MM.1S (cell line): ENCODE results near the gene KLRF2.

ENCODE experiments used
- DNase-seq: peaks from one replicate; pipeline ENCODE4 v3.0.0-alpha.2; 2015
- H2AFZ ChIP-seq: fragments of 300-600 bp; sonication (generic); 2 replicates; pipeline ENCODE4 v1.6.0; 2016; ENCODE audit warnings: antibody characterized with exemption, low read length
- H3F3A ChIP-seq: fragments of 300-600 bp; sonication (generic); 2 replicates; pipeline ENCODE4 v1.6.1; 2016; ENCODE audit warnings: mild to moderate bottlenecking, antibody characterized with exemption, low read length, moderate library complexity, mixed read lengths; ENCODE audit not compliant: insufficient read depth
- H3K27ac ChIP-seq: fragments of 300-600 bp; sonication (generic); 2 replicates; pipeline ENCODE4 v1.5.1; 2016; ENCODE audit warnings: mild to moderate bottlenecking, low read length
- H3K27me3 ChIP-seq: fragments of 300-600 bp; sonication (generic); replicated peaks from 2 replicates; pipeline ENCODE4 v1.6.0; 2016; ENCODE audit warnings: low read length; ENCODE audit not compliant: insufficient read depth
- H3K36me3 ChIP-seq: fragments of 300-600 bp; sonication (generic); replicated peaks from 2 replicates; pipeline ENCODE4 v1.6.1; 2016; ENCODE audit warnings: mild to moderate bottlenecking, low read length, mixed read lengths; ENCODE audit not compliant: insufficient read depth
- H3K4me1 ChIP-seq: fragments of 300-600 bp; sonication (generic); 2 replicates; pipeline ENCODE4 v1.6.1; 2016; ENCODE audit warnings: low read length, mixed read lengths
- H3K4me2 ChIP-seq: fragments of 300-600 bp; sonication (generic); 2 replicates; pipeline ENCODE4 v1.6.0; 2016; ENCODE audit warnings: low read depth, low read length
- H3K4me3 ChIP-seq: fragments of 300-600 bp; sonication (generic); 2 replicates; pipeline ENCODE4 v1.5.1; 2016; ENCODE audit warnings: low read length, mixed read lengths
- H3K79me2 ChIP-seq: fragments of 300-600 bp; sonication (generic); 2 replicates; pipeline ENCODE4 v1.6.1; 2016; ENCODE audit warnings: mixed run types, low read length, mixed read lengths
- H3K9ac ChIP-seq: fragments of 300-600 bp; sonication (generic); 2 replicates; pipeline ENCODE4 v1.6.1; 2016; ENCODE audit warnings: low read length, mixed read lengths
- H3K9me2 ChIP-seq: fragments of 300-600 bp; sonication (generic); replicated peaks from 2 replicates; pipeline ENCODE4 v1.6.1; 2016; ENCODE audit warnings: mild to moderate bottlenecking, low read length, mixed read lengths; ENCODE audit not compliant: insufficient read depth
- H3K9me3 ChIP-seq: fragments of 300-600 bp; sonication (generic); replicated peaks from 2 replicates; pipeline ENCODE4 v1.6.1; 2016; ENCODE audit warnings: mild to moderate bottlenecking, low read length, mixed read lengths; ENCODE audit not compliant: insufficient read depth
- H4K20me1 ChIP-seq: fragments of 300-600 bp; sonication (generic); 2 replicates; pipeline ENCODE4 v1.6.1; 2016; ENCODE audit warnings: mild to moderate bottlenecking, low read length, moderate library complexity, mixed read lengths; ENCODE audit not compliant: insufficient read depth
- EZH2 ChIP-seq: fragments of 300-600 bp; sonication (generic); optimal IDR thresholded peaks from 2 replicates; pipeline ENCODE3; 2017; ENCODE audit warnings: low read depth, mild to moderate bottlenecking, antibody characterized with exemption, low read length, mixed read lengths
- EZH2phosphoT487 ChIP-seq: fragments of 300-600 bp; sonication (generic); IDR thresholded peaks from 2 replicates; pipeline ENCODE4 v1.6.1; 2018; ENCODE audit warnings: antibody characterized with exemption, low read length
- TF ChIP-seq, protein P1 (sequence below): fragments of 300-600 bp; sonication (generic); IDR thresholded peaks from 2 replicates; pipeline ENCODE4 v1.5.1; 2016; ENCODE audit warnings: antibody characterized with exemption, low read length, mixed read lengths

The KLRF2 gene

DNA sequence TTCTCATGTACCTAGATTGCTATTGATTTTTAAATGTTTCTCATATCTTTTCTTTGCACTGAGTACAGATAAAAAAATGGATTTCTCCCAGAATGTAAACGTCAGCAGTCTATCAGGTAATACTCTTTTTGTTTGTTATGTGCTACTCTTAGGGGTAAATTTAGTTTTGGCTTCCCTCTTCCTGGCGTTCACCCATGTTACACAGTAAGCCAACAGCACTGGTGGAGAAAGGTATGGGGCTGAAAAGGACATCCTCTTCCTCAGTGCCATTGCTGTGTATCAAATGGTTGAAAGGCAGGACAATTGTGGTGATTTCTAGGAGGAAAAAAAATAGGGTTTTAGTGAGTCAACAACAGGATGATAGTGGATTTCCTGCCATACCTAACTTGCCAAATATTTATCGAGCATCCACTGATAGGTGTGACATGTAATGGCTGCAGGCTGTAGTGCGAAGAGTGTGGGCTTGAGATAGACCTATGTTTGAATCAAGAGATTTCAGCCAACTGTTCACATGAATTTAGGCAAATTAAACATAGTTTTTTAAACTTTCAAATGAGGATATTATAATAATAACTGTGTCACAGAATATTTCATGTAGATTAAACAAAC is 7.5 kb downstream of the KLRF2 start:
- no peaks in the 10 kb centered on the region for H3K27me3 ChIP-seq
- no peaks in the 10 kb centered on the region for H3K79me2 ChIP-seq
- no peaks in the 10 kb centered on the region for H3K9me3 ChIP-seq
- no peak overlapping the region for H3K9ac ChIP-seq
- no peaks in the 10 kb centered on the region for H3F3A ChIP-seq
- TF ChIP-seq EZH2phosphoT487: no peak
- TF ChIP-seq, protein P1, sequence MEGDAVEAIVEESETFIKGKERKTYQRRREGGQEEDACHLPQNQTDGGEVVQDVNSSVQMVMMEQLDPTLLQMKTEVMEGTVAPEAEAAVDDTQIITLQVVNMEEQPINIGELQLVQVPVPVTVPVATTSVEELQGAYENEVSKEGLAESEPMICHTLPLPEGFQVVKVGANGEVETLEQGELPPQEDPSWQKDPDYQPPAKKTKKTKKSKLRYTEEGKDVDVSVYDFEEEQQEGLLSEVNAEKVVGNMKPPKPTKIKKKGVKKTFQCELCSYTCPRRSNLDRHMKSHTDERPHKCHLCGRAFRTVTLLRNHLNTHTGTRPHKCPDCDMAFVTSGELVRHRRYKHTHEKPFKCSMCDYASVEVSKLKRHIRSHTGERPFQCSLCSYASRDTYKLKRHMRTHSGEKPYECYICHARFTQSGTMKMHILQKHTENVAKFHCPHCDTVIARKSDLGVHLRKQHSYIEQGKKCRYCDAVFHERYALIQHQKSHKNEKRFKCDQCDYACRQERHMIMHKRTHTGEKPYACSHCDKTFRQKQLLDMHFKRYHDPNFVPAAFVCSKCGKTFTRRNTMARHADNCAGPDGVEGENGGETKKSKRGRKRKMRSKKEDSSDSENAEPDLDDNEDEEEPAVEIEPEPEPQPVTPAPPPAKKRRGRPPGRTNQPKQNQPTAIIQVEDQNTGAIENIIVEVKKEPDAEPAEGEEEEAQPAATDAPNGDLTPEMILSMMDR: no peak
- no peak for TF ChIP-seq EZH2
- no peak overlapping the region for H2AFZ ChIP-seq
- H3K36me3 ChIP-seq: no peaks in the 10 kb centered on the region
- H3K9me2 ChIP-seq: no peaks in the 10 kb centered on the region
- no peak overlapping the region for H3K4me3 ChIP-seq
- DNase-seq: no peak
- no peaks in the 10 kb centered on the region for H4K20me1 ChIP-seq
- H3K4me2 ChIP-seq: no peak overlapping the region
- no peaks in the 10 kb centered on the region for H3K4me1 ChIP-seq
- no peak overlapping the region for H3K27ac ChIP-seq

DNA sequence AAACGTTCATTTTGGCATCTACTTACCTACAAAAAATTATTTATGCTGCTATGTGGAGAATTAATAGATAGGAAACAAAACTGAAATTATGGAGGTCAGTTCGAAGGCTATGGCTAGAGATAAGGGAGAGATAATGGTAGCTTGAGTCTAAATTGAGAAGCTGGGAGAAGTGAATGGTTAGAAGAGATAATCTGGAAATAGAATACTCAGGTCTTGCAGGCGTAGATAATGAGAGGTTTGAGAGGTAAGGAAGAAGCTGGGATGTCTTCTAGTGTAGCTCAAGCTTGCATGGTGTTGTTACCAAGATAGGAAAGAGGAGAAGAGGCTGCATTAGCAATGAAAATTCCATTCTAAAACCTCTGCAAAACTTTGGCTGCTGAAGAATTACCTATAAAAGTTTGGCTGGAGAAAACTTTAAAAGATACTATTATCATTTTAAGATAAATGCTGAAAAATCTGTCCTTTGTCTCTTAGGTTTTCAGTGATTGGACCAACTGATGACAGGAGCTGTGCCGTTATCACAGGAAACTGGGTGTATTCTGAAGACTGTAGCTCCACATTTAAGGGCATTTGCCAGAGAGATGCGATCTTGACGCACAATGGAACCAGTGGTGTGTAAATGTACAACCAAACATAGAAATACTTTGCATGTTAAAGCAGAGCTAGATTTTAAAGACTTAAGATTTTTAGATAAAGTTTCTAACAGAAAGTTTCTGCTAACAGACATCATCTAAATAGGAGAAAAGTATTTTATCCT is 14.1 kb downstream of the KLRF2 start:
- no peaks in the 10 kb centered on the region for H3K27me3 ChIP-seq
- H3K9me2 ChIP-seq: no peaks in the 10 kb centered on the region
- DNase-seq: no peak
- no peak overlapping the region for H2AFZ ChIP-seq
- no peaks in the 10 kb centered on the region for H3K79me2 ChIP-seq
- no peak overlapping the region for H3K9ac ChIP-seq
- TF ChIP-seq EZH2phosphoT487 (no peak), EZH2 (no peak)
- TF ChIP-seq, protein P1: no peak
- H4K20me1 ChIP-seq: no peaks in the 10 kb centered on the region
- H3F3A ChIP-seq: no peaks in the 10 kb centered on the region
- no peak overlapping the region for H3K4me2 ChIP-seq
- H3K4me3 ChIP-seq: no peak overlapping the region
- no peaks in the 10 kb centered on the region for H3K36me3 ChIP-seq
- H3K4me1 ChIP-seq: no peaks in the 10 kb centered on the region
- no peak overlapping the region for H3K27ac ChIP-seq
- no peaks in the 10 kb centered on the region for H3K9me3 ChIP-seq

GRCh38 chr12:9897535-9897934 is 16.2 kb downstream of the KLRF2 start:
- H4K20me1 ChIP-seq: no peaks in the 10 kb centered on the region
- no peaks in the 10 kb centered on the region for H3K36me3 ChIP-seq
- no peak overlapping the region for H2AFZ ChIP-seq
- H3K9me2 ChIP-seq: no peaks in the 10 kb centered on the region
- H3K79me2 ChIP-seq: no peaks in the 10 kb centered on the region
- H3K4me1 ChIP-seq: no peaks in the 10 kb centered on the region
- no peak overlapping the region for H3K9ac ChIP-seq
- DNase-seq: no peak
- no peak overlapping the region for H3K27ac ChIP-seq
- no peaks in the 10 kb centered on the region for H3F3A ChIP-seq
- TF ChIP-seq, protein P1: no peak
- TF ChIP-seq EZH2: no peak
- no peak for TF ChIP-seq EZH2phosphoT487
- no peaks in the 10 kb centered on the region for H3K27me3 ChIP-seq
- no peak overlapping the region for H3K4me3 ChIP-seq
- no peaks in the 10 kb centered on the region for H3K9me3 ChIP-seq
- no peak overlapping the region for H3K4me2 ChIP-seq
